Measurements from ENCODE around the gene PERM1. TPM values are rescaled to one million over a fixed set of nuclear protein-coding genes. Genes with fewer than 3 reads are reported as not detected.
A peak's percentile ranks its signal among the peaks of the same experiment; 100 is the strongest.

Gene PERM1
- total RNA-seq, 4 donors from 2014 or later, result 0.35 TPM; not detected in 3

GRCh38 chr1:938711-939489, 43.0 kb downstream of the PERM1 start:
- Histone ChIP-seq H3K36me3 (no peaks in the 10 kb centered on the region), H3K4me3 (no peak overlapping the region), H3K27ac (no peak overlapping the region), H3K27me3 (peaks cover 0 to 55% of the 10 kb centered on the region in 2 donors), H3K4me1 (peaks cover 5 to 51% (median 27%) of the 10 kb centered on the region in 4 donors), H3K9me3 (no peaks in the 10 kb centered on the region)
- no peak for TF ChIP-seq CTCF (IDR thresholded peaks at IDR 0.05)
- no peak for TF ChIP-seq POLR2A (IDR thresholded peaks at IDR 0.05)
- DNase-seq, result no peak

GRCh38 chr1:938088-938683, 43.7 kb downstream of the PERM1 start:
- no peaks in the 10 kb centered on the region for H3K9me3 ChIP-seq
- H3K36me3 ChIP-seq, result no peaks in the 10 kb centered on the region
- peak in 1 of 3 donors; percentile 63 for DNase-seq
- TF ChIP-seq CTCF (IDR thresholded peaks at IDR 0.05), result peak in 4 of 6 experiments; percentile 30 to 66 (median 62)
- no peak for TF ChIP-seq POLR2A (IDR thresholded peaks at IDR 0.05)
- peaks cover 0 to 59% of the 10 kb centered on the region in 2 donors for H3K27me3 ChIP-seq
- H3K27ac ChIP-seq, result no peak overlapping the region
- peaks cover 5 to 45% (median 27%) of the 10 kb centered on the region in 4 donors for H3K4me1 ChIP-seq
- no peak overlapping the region for H3K4me3 ChIP-seq

GRCh38 chr1:937521-937920, 44.4 kb downstream of the PERM1 start:
- Histone ChIP-seq H3K4me1 (peaks cover 5 to 38% (median 25%) of the 10 kb centered on the region in 4 donors), H3K9me3 (no peaks in the 10 kb centered on the region), H3K27ac (no peak overlapping the region), H3K4me3 (no peak overlapping the region), H3K36me3 (no peaks in the 10 kb centered on the region), H3K27me3 (peaks cover 0 to 52% of the 10 kb centered on the region in 2 donors)
- no peak for TF ChIP-seq POLR2A (IDR thresholded peaks at IDR 0.05)
- no peak for TF ChIP-seq CTCF (IDR thresholded peaks at IDR 0.05)
- no peak for DNase-seq

- peaks cover 0 to 29% (median 16%) of the 10 kb centered on the region in 4 donors for H3K4me1 ChIP-seq
- peaks cover 0 to 43% of the 10 kb centered on the region in 2 donors for H3K27me3 ChIP-seq
These were observed 45.3 kb downstream of the PERM1 start for GRCh38 chr1:936348-937264.

More at GRCh38 chr1:936348-937264, 45.3 kb downstream of the PERM1 start:
- TF ChIP-seq POLR2A (IDR thresholded peaks at IDR 0.05) (no peak), CTCF (IDR thresholded peaks at IDR 0.05) (no peak)
- Histone ChIP-seq H3K4me3 (no peak overlapping the region), H3K36me3 (no peaks in the 10 kb centered on the region), H3K9me3 (no peaks in the 10 kb centered on the region), H3K27ac (no peak overlapping the region)
- DNase-seq, result no peak

All from Peyer's patch (tissue), 4 donors.